Measurements from ENCODE around the gene CNTN4. TPM values are rescaled to one million over a fixed set of nuclear protein-coding genes. Genes with fewer than 3 reads are reported as not detected.

The CNTN4 gene
- total RNA-seq, 1 donor from 2014 or later: 0.79 TPM

DNA sequence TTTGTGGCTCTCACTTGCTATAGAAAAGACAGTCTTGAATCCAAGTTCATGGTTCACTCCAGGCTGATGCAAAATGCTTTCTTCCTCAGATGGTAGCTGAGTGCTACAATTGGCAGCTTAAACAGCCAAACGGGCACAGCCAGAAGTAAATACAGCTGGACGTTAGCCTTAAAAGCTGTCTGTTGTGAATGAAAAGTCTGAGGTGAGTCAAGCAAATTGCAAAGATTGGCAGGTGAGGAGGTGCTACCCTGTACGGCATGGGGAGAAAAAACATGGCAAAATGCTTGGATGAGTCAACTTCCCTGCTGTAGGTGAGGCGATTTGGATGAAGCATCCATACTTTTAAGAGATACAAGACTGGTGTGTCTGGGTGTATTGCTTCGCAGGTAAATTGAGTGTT, 971.1 kb downstream of the CNTN4 start:
- TF ChIP-seq, protein P1, sequence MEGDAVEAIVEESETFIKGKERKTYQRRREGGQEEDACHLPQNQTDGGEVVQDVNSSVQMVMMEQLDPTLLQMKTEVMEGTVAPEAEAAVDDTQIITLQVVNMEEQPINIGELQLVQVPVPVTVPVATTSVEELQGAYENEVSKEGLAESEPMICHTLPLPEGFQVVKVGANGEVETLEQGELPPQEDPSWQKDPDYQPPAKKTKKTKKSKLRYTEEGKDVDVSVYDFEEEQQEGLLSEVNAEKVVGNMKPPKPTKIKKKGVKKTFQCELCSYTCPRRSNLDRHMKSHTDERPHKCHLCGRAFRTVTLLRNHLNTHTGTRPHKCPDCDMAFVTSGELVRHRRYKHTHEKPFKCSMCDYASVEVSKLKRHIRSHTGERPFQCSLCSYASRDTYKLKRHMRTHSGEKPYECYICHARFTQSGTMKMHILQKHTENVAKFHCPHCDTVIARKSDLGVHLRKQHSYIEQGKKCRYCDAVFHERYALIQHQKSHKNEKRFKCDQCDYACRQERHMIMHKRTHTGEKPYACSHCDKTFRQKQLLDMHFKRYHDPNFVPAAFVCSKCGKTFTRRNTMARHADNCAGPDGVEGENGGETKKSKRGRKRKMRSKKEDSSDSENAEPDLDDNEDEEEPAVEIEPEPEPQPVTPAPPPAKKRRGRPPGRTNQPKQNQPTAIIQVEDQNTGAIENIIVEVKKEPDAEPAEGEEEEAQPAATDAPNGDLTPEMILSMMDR (IDR thresholded peaks at IDR 0.05; ENCODE audit: insufficient read depth, low read length, severe bottlenecking): no peak
- DNase-seq (ENCODE audit: low read depth) (peak; percentile 71), FAIRE-seq (peak; percentile 23)
- Histone ChIP-seq H3K4me3 (ENCODE audit: low read depth, low read length) (no peak overlapping the region), H3K27me3 (ENCODE audit: control insufficient read depth, insufficient read depth, low read length) (no peaks in the 10 kb centered on the region), H3K36me3 (ENCODE audit: control insufficient read depth, insufficient read depth, low read length) (no peaks in the 10 kb centered on the region)

DNA sequence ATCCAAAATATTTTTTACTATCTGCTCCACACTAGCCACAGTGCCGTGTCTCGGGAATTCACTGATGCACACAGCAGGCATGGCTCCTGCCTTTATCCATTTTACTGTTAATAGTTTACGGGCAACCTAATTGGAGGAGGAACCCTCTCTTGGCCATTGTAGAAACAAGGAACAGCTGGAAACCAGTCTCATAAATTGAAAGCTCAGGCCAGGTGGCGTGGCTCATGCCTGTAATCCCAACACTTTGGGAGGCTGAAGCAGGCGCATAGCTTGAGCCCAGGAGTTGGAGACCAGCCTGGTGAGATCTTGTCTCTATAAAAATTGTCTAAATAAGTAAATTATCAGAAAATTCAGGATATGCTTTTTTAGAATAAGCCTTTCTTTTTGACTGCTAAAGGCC, 972.5 kb downstream of the CNTN4 start:
- H3K36me3 ChIP-seq (ENCODE audit: control insufficient read depth, insufficient read depth, low read length): no peaks in the 10 kb centered on the region
- no peak overlapping the region for H3K4me3 ChIP-seq (ENCODE audit: low read depth, low read length)
- no peak for FAIRE-seq
- TF ChIP-seq, protein P1 (IDR thresholded peaks at IDR 0.05; ENCODE audit: insufficient read depth, low read length, severe bottlenecking): no peak
- H3K27me3 ChIP-seq (ENCODE audit: control insufficient read depth, insufficient read depth, low read length): no peaks in the 10 kb centered on the region
- DNase-seq (ENCODE audit: low read depth): no peak

DNA sequence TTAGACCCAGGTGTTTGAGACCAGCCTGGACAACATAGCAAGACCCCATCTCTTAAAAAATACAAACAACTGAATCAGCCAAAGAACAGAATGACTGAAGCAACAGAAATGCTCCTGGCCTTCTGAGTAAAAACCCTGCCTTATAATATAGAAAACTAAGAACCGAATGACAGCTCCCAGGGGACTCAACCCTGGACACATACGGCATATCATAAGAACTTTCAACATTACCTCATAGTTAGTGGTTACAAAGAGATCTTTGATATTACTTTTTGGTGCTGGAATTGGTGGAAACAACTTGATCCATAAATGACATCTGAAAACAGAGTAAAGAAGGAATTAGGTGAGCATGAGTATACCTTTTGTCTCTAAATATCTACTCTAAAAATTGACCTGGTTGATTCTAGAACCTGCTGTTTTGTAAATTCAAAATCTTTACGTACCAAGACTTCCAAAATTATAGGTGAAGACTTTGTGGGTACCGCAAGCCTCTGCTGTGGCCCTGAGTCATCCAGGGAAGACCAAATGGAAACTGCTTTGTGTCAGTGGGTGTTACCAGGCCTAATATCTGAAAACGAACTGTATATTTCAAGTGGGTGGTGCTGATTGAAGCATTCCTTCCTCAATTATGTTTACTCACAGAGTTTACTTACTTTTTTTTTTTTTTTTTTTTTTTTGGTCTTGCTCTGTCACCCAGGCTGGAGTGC, 976.0 kb downstream of the CNTN4 start:
- no peak for FAIRE-seq
- TF ChIP-seq, protein P1 (IDR thresholded peaks at IDR 0.05; ENCODE audit: insufficient read depth, low read length, severe bottlenecking): no peak
- no peak overlapping the region for H3K4me3 ChIP-seq (ENCODE audit: low read depth, low read length)
- no peak for DNase-seq (ENCODE audit: low read depth)
- H3K36me3 ChIP-seq (ENCODE audit: control insufficient read depth, insufficient read depth, low read length): no peaks in the 10 kb centered on the region
- H3K27me3 ChIP-seq (ENCODE audit: control insufficient read depth, insufficient read depth, low read length): no peaks in the 10 kb centered on the region

DNA sequence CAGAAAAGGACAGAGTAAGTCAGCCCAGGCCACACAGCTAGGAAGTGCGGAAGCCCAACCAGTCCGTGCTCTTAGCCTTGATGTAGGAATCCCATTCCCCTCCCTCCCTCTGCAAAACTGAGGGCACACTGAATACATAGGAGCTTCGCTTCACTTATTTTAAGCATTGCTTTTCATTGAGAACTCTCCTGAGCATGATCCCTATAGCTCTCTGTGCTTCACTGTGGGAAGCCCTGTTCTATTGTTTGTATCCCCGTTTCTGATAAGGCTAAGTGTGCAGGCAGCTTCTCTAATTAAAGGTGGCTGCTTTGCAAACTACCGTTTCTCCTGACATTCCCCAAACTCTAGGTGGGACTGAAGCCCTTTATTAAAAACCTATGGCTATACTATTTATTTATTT, 981.6 kb downstream of the CNTN4 start:
- Histone ChIP-seq H3K36me3 (ENCODE audit: control insufficient read depth, insufficient read depth, low read length) (no peaks in the 10 kb centered on the region), H3K27me3 (ENCODE audit: control insufficient read depth, insufficient read depth, low read length) (no peaks in the 10 kb centered on the region), H3K4me3 (ENCODE audit: low read depth, low read length) (no peak overlapping the region)
- DNase-seq (ENCODE audit: low read depth) (no peak), FAIRE-seq (no peak)
- TF ChIP-seq, protein P1 (IDR thresholded peaks at IDR 0.05; ENCODE audit: insufficient read depth, low read length, severe bottlenecking): no peak

DNA sequence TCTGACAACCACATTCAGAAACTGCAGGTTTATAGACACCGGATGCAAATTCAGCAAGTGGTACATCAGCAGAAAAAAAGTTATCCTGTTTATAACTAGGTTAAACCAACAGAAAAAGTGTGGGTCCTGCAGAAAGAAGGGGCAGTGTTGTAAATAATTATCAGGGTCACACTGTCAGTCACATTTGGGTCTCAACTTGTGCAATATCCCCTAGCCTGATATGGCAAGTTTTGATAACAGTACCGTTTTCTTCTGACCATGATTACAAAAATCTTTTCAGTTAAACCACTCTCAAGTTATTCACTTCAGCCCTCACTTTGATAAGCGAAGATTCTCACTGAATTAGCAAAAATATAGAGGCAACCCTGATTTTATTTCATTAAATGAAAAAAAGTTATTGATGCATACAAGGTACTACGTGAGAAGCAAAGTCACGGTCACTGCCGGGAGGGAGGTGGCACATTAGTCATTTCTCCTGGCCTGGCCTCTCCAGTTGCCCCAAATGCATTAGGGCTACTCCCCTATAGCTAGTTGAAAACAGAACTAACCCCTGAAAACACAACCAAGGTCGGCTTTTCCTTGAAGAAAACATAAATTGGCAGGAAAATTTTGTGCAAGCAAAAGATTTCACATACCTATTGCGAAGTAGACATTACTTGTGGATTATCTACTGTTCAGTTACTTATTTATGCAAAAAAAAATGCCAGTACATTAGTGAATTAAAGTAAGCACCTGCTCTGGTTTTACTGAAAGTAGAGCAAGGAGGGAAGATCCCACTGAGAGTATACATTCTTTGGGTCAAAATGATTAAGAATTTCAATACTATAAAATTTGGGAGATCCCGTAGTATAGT, 982.9 kb downstream of the CNTN4 start:
- Histone ChIP-seq H3K36me3 (ENCODE audit: control insufficient read depth, insufficient read depth, low read length) (no peaks in the 10 kb centered on the region), H3K27me3 (ENCODE audit: control insufficient read depth, insufficient read depth, low read length) (no peaks in the 10 kb centered on the region), H3K4me3 (ENCODE audit: low read depth, low read length) (no peak overlapping the region)
- DNase-seq (ENCODE audit: low read depth) (no peak), FAIRE-seq (no peak)
- TF ChIP-seq, protein P1 (IDR thresholded peaks at IDR 0.05; ENCODE audit: insufficient read depth, low read length, severe bottlenecking): no peak

Data from bronchial epithelial cell (primary cell).